Ovary (tissue), 3 donors: ENCODE data around the gene RARA.

Experiments
- POLR2A ChIP-seq: fragments of 450-650 bp; IDR thresholded peaks from one replicate; pipeline ENCODE4 v1.6.1; 2017; ENCODE audit warnings: antibody characterized with exemption, mild to moderate bottlenecking, moderate library complexity
- TF ChIP-seq, protein P1 (sequence below), 3 donors: fragments of 450-650 bp in 2 of 3; fragments of 200-600 bp in 1 of 3; IDR thresholded peaks; one replicate each; pipeline versions ENCODE4 v1.5.1 to v1.8.0; 2016 to 2022; ENCODE audit warnings: antibody characterized with exemption in 3 of 3, mild to moderate bottlenecking in 1 of 3
- donor health status: DM: no; HTN: no; CAD: no.

DNA sequence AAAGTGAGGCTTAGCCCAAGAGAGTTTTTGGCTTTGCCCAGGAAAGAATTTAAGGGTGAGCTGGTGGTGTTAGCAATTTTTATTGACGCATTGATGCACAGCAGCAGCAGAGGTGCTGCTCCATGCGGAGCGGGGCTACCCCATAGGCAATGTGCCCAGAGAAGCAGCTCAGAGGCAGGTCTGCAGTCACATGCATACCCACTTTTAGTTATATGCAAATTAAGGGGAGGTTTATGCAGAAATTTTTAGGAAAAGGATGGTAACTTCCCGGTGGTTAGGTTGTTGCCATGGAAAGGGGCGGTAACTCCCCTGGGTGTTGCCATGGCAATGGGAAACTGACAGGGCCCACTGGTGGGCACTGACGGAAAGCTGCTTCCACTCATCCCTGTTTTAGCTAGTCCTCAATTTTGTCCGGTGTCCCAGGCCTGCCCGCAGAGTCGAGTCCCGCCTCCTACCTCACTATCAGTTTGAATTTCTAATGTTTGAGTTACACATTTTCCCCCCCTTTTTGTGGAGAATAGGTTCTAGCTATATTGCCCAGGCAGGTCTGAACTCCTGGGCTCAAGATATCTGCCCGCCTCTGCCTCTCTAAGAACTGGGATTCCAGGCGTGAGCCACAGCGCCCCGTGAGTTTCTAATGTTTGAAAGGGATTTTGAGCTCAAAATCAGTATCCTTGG lies 66.0 kb downstream of the RARA start:
- TF ChIP-seq, protein P1, sequence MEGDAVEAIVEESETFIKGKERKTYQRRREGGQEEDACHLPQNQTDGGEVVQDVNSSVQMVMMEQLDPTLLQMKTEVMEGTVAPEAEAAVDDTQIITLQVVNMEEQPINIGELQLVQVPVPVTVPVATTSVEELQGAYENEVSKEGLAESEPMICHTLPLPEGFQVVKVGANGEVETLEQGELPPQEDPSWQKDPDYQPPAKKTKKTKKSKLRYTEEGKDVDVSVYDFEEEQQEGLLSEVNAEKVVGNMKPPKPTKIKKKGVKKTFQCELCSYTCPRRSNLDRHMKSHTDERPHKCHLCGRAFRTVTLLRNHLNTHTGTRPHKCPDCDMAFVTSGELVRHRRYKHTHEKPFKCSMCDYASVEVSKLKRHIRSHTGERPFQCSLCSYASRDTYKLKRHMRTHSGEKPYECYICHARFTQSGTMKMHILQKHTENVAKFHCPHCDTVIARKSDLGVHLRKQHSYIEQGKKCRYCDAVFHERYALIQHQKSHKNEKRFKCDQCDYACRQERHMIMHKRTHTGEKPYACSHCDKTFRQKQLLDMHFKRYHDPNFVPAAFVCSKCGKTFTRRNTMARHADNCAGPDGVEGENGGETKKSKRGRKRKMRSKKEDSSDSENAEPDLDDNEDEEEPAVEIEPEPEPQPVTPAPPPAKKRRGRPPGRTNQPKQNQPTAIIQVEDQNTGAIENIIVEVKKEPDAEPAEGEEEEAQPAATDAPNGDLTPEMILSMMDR (IDR thresholded peaks at IDR 0.05) = no peak
- no peak for TF ChIP-seq POLR2A
